Endothelial cell of umbilical vein (primary cell): ENCODE results near the gene CALHM6. TPM values are rescaled to one million over a fixed set of nuclear protein-coding genes. Genes with fewer than 3 reads are reported as not detected.

Experiments
- BruUV-seq: library from RNA; stranded (reverse); fragments of 400-500 nt; replicated peaks from 2 replicates; lab custom pipeline; 2021; lab: Mats Ljungman, UMichigan
- CTCF ChIA-PET: fragments of 300-600, 350-600 bp; sonication (Branson Sonifier 250); formaldehyde crosslinking; loops from one replicate; lab custom pipeline; 2021; ENCODE audit warnings: antibody characterized with exemption, inconsistent platforms; lab: Charles Lee
- POLR2A ChIA-PET: fragments of 300-600, 350-600 bp; sonication (Branson Sonifier 250); formaldehyde crosslinking; loops from one replicate; lab custom pipeline; 2021; ENCODE audit warnings: antibody characterized with exemption, inconsistent platforms; lab: Charles Lee
- DNase-seq: peaks from one replicate; pipeline ENCODE4 v3.0.0-alpha.2; 2011; ENCODE audit warnings: low read depth, low spot score
- FAIRE-seq: peaks from 2 replicates; lab custom pipeline; 2011; peaks lifted over from hg19 to GRCh38; lab: Jason Lieb, UNC
- H2AFZ ChIP-seq: 2 replicates; pipeline ENCODE4 v1.6.0; 2012; ENCODE audit warnings: low read depth, low read length, control low read depth, inconsistent platforms
- H3K27ac ChIP-seq: 2 replicates; pipeline ENCODE4 v1.5.1; 2011; ENCODE audit warnings: low read depth, mild to moderate bottlenecking, control low read depth, low read length, moderate library complexity; ENCODE audit not compliant: insufficient read depth
- H3K27me3 ChIP-seq, 2 experiments: 2 replicates each; pipeline versions ENCODE4 v1.6.0 to v1.6.1; 2011; ENCODE audit warnings: low read length in 2 of 2, mixed read lengths in 1 of 2; ENCODE audit not compliant: control insufficient read depth in 2 of 2, insufficient read depth in 2 of 2
- H3K36me3 ChIP-seq, 2 experiments: 2 replicates in 1 of 2; 3 replicates in 1 of 2; pipeline ENCODE4 v1.5.1; 2011; ENCODE audit warnings: low read length in 2 of 2, mild to moderate bottlenecking in 1 of 2, moderate library complexity in 1 of 2; ENCODE audit not compliant: control insufficient read depth in 2 of 2, insufficient read depth in 2 of 2; ENCODE audit errors: extremely low read depth in 1 of 2
- H3K4me1 ChIP-seq: 3 replicates; pipeline ENCODE4 v1.5.1; 2011; ENCODE audit warnings: mild to moderate bottlenecking, low read length; ENCODE audit not compliant: control insufficient read depth, insufficient read depth; ENCODE audit errors: extremely low read depth
- H3K4me2 ChIP-seq: 2 replicates; pipeline ENCODE4 v1.6.1; 2011; ENCODE audit warnings: low read length, control low read depth, mixed read lengths; ENCODE audit not compliant: insufficient read depth
- H3K4me3 ChIP-seq, 3 experiments: fragments of 200-600 bp in 1 of 3; sonication (generic), shearing (Covaris generic) in 1 of 3; replicated peaks in 1 of 3; 2 replicates each; pipeline ENCODE4 v1.5.1; 2011 to 2016; ENCODE audit warnings: control low read depth in 3 of 3, low read length in 3 of 3, mild to moderate bottlenecking in 2 of 3, inconsistent platforms in 1 of 3, low read depth in 1 of 3, moderate library complexity in 1 of 3; ENCODE audit not compliant: insufficient read depth in 1 of 3
- H3K79me2 ChIP-seq: 2 replicates; pipeline ENCODE4 v1.6.0; 2012; ENCODE audit warnings: low read length, inconsistent platforms; ENCODE audit not compliant: control insufficient read depth, insufficient read depth
- H3K9ac ChIP-seq: replicated peaks from 2 replicates; pipeline ENCODE3; 2011; ENCODE audit warnings: low read length, control low read depth; ENCODE audit not compliant: insufficient read depth; ENCODE audit errors: extremely low read depth
- H3K9me1 ChIP-seq: replicated peaks from 3 replicates; pipeline ENCODE4 v1.6.0; 2011; ENCODE audit warnings: mild to moderate bottlenecking, low read length; ENCODE audit not compliant: control insufficient read depth, insufficient read depth; ENCODE audit errors: extremely low read depth
- H3K9me3 ChIP-seq: replicated peaks from 2 replicates; pipeline ENCODE4 v1.5.1; 2012; ENCODE audit warnings: low read length, inconsistent platforms; ENCODE audit not compliant: control insufficient read depth, insufficient read depth
- H4K20me1 ChIP-seq: replicated peaks from 2 replicates; pipeline ENCODE3; 2011; ENCODE audit warnings: mild to moderate bottlenecking, low read length; ENCODE audit not compliant: control insufficient read depth, insufficient read depth; ENCODE audit errors: extremely low read depth
- EZH2 ChIP-seq: IDR thresholded peaks from 2 replicates; pipeline ENCODE4 v1.6.1; 2012; ENCODE audit warnings: borderline replicate concordance, low read depth, mild to moderate bottlenecking, moderate library complexity, low read length, inconsistent platforms; ENCODE audit not compliant: severe bottlenecking
- FOS ChIP-seq: IDR thresholded peaks from 2 replicates; pipeline ENCODE4 v1.6.1; 2011; ENCODE audit warnings: mild to moderate bottlenecking, low read length, moderate library complexity, borderline replicate concordance; ENCODE audit not compliant: insufficient read depth
- GATA2 ChIP-seq: IDR thresholded peaks from 2 replicates; pipeline ENCODE4 v1.7.0; 2011; ENCODE audit warnings: low read depth, mild to moderate bottlenecking, moderate library complexity, mixed read lengths, low read length; ENCODE audit not compliant: insufficient read length, insufficient read depth
- JUN ChIP-seq: IDR thresholded peaks from 2 replicates; pipeline ENCODE4 v1.6.1; 2011; ENCODE audit warnings: borderline replicate concordance, low read depth; ENCODE audit not compliant: insufficient read length, insufficient read depth
- MYC ChIP-seq: IDR thresholded peaks from one replicate; pipeline ENCODE4 v1.6.1; 2011; ENCODE audit warnings: mild to moderate bottlenecking, low read depth, low read length
- POLR2A ChIP-seq: IDR thresholded peaks from 2 replicates; pipeline ENCODE4 v1.6.1; 2012; ENCODE audit warnings: low read depth, mild to moderate bottlenecking, control low read depth, low read length
- POLR2AphosphoS5 ChIP-seq: IDR thresholded peaks from 2 replicates; pipeline ENCODE4 v1.6.1; 2012; ENCODE audit warnings: low read depth, mild to moderate bottlenecking, control low read depth, low read length, moderate library complexity; ENCODE audit not compliant: insufficient read depth
- dilution Hi-C: fragments of 300-500 bp; cut with MboI; formaldehyde crosslinking; loops from one replicate; pipeline ENCODE4 v1.15.0; 2019; ENCODE audit warnings: low sequenced_read_pairs; ENCODE audit not compliant: extremely low pct_ligation_motif_present
- intact Hi-C: fragments of 100-400 bp; cut with micrococcal nuclease; formaldehyde crosslinking; loops from one replicate; pipeline ENCODE4 v1.10.0; 2022
- polyA plus RNA-seq, 4 experiments: library from polyadenylated mRNA; depleted of rRNA in 3 of 4; stranded (reverse) in 3 of 4; unstranded in 1 of 4; fragments of >200 nt; gene quantifications; 2 replicates each; pipeline versions ENCODE4 v1.2.1 to v1.2.3, GENCODE V29; 2011 to 2012; ENCODE audit warnings: missing spikeins in 1 of 4
- total RNA-seq: library from RNA; stranded (reverse); gene quantifications from 2 replicates; pipeline ENCODE4 v1.2.3, GENCODE V29; 2021
- TF ChIP-seq, protein P1 (sequence below), 2 donors: IDR thresholded peaks; 1 replicate in 1 of 2; 2 replicates in 1 of 2; pipeline ENCODE4 v1.5.1; 2011; ENCODE audit warnings: low read length in 2 of 2, mild to moderate bottlenecking in 2 of 2, moderate library complexity in 2 of 2, control low read depth in 1 of 2, inconsistent platforms in 1 of 2, low read depth in 1 of 2; ENCODE audit not compliant: insufficient read depth in 1 of 2; ENCODE audit errors: extremely low read depth in 1 of 2
- TF ChIP-seq, protein P2 (sequence below): IDR thresholded peaks from 2 replicates; pipeline ENCODE4 v1.6.1; 2011; ENCODE audit not compliant: insufficient read depth, insufficient read length

Gene CALHM6
- total and polyA plus RNA-seq, 2 donors (not counting 3 experiments of a cell fraction or from before 2014, with no cell fraction given): 0.08 TPM; not detected in 1

DNA sequence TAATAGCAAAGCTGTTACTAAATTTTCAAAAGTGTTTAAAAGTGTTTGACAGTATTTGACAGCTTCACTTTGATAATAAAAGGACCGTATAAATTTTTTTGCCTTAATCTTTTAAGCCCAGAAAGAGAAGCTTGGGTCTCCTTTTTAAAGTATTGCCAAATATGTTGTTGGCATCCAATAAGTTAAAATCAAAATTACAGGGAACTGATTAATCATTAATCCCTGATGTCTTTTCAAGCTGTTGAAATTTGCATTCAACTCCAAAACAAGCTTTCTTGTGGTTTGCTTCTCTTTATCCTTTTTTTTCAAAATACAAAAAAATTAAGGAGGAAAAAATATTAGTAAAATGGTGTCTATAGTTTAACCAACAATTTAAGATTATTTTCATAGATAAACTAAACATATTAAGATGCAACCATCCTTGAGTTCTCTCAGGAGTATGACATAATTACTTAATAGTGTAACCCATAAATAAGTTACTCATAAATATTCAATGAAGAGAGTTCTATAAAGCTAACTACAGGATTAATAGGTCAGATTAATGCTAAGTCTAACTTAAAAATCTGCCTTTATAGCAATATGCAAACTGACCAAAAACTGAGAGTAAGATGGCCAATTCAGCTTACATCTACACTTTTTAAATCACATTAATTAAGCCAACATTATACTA, 27.0 kb upstream of the CALHM6 start:
- intact Hi-C loops (no loop called here), dilution Hi-C loops (no loop called here)
- FAIRE-seq (no peak), DNase-seq (no peak)
- Histone ChIP-seq H3K27ac (no peak overlapping the region), H3K9ac (no peak overlapping the region), H3K27me3 (no peaks in the 10 kb centered on the region), H3K79me2 (no peaks in the 10 kb centered on the region), H2AFZ (no peak overlapping the region), H3K9me3 (no peaks in the 10 kb centered on the region), H3K4me1 (no peaks in the 10 kb centered on the region), H3K4me3 (no peak overlapping the region), H3K4me2 (no peak overlapping the region), H4K20me1 (no peaks in the 10 kb centered on the region), H3K9me1 (no peaks in the 10 kb centered on the region), H3K36me3 (no peaks in the 10 kb centered on the region)
- no TSS peak for BruUV-seq
- ChIA-PET POLR2A (no interaction called here), CTCF (interaction anchor here (1.0 to 3.4 kb wide), 5 partner anchors 9 to 146 kb away, joined by 3 to 13 read pairs (median 5); no protein-coding TSS in a partner anchor)
- TF ChIP-seq FOS: no peak
- TF ChIP-seq POLR2AphosphoS5: no peak
- TF ChIP-seq MYC: no peak
- no peak for TF ChIP-seq JUN
- no peak for TF ChIP-seq POLR2A
- TF ChIP-seq, protein P1, sequence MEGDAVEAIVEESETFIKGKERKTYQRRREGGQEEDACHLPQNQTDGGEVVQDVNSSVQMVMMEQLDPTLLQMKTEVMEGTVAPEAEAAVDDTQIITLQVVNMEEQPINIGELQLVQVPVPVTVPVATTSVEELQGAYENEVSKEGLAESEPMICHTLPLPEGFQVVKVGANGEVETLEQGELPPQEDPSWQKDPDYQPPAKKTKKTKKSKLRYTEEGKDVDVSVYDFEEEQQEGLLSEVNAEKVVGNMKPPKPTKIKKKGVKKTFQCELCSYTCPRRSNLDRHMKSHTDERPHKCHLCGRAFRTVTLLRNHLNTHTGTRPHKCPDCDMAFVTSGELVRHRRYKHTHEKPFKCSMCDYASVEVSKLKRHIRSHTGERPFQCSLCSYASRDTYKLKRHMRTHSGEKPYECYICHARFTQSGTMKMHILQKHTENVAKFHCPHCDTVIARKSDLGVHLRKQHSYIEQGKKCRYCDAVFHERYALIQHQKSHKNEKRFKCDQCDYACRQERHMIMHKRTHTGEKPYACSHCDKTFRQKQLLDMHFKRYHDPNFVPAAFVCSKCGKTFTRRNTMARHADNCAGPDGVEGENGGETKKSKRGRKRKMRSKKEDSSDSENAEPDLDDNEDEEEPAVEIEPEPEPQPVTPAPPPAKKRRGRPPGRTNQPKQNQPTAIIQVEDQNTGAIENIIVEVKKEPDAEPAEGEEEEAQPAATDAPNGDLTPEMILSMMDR (IDR thresholded peaks at IDR 0.05; ENCODE audit: extremely low read depth in 1 of 2, insufficient read depth in 1 of 2, low read depth in 1 of 2, low read length in 2 of 2): no peak
- no peak for TF ChIP-seq GATA2
- TF ChIP-seq EZH2: no peak
- TF ChIP-seq, protein P2, sequence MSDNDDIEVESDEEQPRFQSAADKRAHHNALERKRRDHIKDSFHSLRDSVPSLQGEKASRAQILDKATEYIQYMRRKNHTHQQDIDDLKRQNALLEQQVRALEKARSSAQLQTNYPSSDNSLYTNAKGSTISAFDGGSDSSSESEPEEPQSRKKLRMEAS: no peak
